Smooth muscle cell (in vitro differentiated cells): Measurements from ENCODE around the gene IL32. TPM values are rescaled to one million over a fixed set of nuclear protein-coding genes. Genes with fewer than 3 reads are reported as not detected.

Source experiments
- DNase-seq: peaks from one replicate; lab custom pipeline; 2025; ENCODE audit not compliant: unreplicated experiment; lab: John Stamatoyannopoulos, UW
- H2AFZ ChIP-seq: fragments of 200-600 bp; sonication (generic); 2 replicates; pipeline ENCODE4 v1.6.0; 2016; ENCODE audit warnings: antibody characterized with exemption, low read depth, mild to moderate bottlenecking
- H3F3A ChIP-seq: fragments of 200-600 bp; sonication (generic); 2 replicates; pipeline ENCODE4 v1.6.0; 2017; ENCODE audit warnings: antibody characterized with exemption, low read depth
- H3K27ac ChIP-seq: fragments of 200-600 bp; sonication (generic); 2 replicates; pipeline ENCODE4 v1.5.1; 2016; ENCODE audit warnings: low read depth, mild to moderate bottlenecking
- H3K27me3 ChIP-seq: fragments of 200-600 bp; sonication (generic); 2 replicates; pipeline ENCODE4 v1.6.1; 2016; ENCODE audit warnings: low read depth, mild to moderate bottlenecking
- H3K36me3 ChIP-seq: fragments of 200-600 bp; sonication (generic); 2 replicates; pipeline ENCODE4 v1.5.1; 2016; ENCODE audit warnings: low read depth
- H3K4me1 ChIP-seq: fragments of 200-600 bp; sonication (generic); 2 replicates; pipeline ENCODE4 v1.5.1; 2016; ENCODE audit warnings: low read depth
- H3K4me2 ChIP-seq: fragments of 200-600 bp; sonication (generic); 2 replicates; pipeline ENCODE4 v1.6.0; 2016; ENCODE audit warnings: mild to moderate bottlenecking
- H3K4me3 ChIP-seq: fragments of 200-600 bp; sonication (generic); 2 replicates; pipeline ENCODE4 v1.5.1; 2016; ENCODE audit warnings: mild to moderate bottlenecking
- H3K79me2 ChIP-seq: fragments of 200-600 bp; sonication (generic); 2 replicates; pipeline ENCODE4 v1.6.0; 2016; ENCODE audit warnings: low read depth, mild to moderate bottlenecking
- H3K9ac ChIP-seq: fragments of 200-600 bp; sonication (generic); 2 replicates; pipeline ENCODE4 v1.6.0; 2016; ENCODE audit warnings: low read depth
- H3K9me3 ChIP-seq: fragments of 200-600 bp; sonication (generic); replicated peaks from 2 replicates; pipeline ENCODE4 v1.5.1; 2016; ENCODE audit warnings: low read depth
- H4K20me1 ChIP-seq: fragments of 200-600 bp; sonication (generic); 2 replicates; pipeline ENCODE4 v1.6.0; 2016; ENCODE audit warnings: low read depth
- WGBS: methylation state at CpG from one replicate; pipeline ENCODE4 v1.1.7; 2016; ENCODE audit warnings: low lambda C conversion rate; 5-methylcytosine and 5-hydroxymethylcytosine counted together
- polyA plus RNA-seq: library from polyadenylated mRNA; unstranded; fragments of >200 nt; fragmentation: Nextera tagmentation; extraction: Ambion mirVana; gene quantifications from 2 replicates; pipeline ENCODE4 v1.2.1, GENCODE V29; 2016
- total RNA-seq: library from RNA; depleted of rRNA; stranded (reverse); fragments of >200 nt; gene quantifications from 2 replicates; pipeline ENCODE4 v1.2.3, GENCODE V29; 2014
- TF ChIP-seq, protein P1 (sequence below): fragments of 200-600 bp; sonication (generic); IDR thresholded peaks from 2 replicates; pipeline ENCODE4 v1.5.1; 2017; ENCODE audit warnings: borderline replicate concordance, mild to moderate bottlenecking, antibody characterized with exemption; ENCODE audit not compliant: insufficient read depth, poor library complexity, severe bottlenecking

IL32 gene
- total and polyA plus RNA-seq, 2 experiments from 2014 or later, result 26.3 to 27.7 TPM

DNA sequence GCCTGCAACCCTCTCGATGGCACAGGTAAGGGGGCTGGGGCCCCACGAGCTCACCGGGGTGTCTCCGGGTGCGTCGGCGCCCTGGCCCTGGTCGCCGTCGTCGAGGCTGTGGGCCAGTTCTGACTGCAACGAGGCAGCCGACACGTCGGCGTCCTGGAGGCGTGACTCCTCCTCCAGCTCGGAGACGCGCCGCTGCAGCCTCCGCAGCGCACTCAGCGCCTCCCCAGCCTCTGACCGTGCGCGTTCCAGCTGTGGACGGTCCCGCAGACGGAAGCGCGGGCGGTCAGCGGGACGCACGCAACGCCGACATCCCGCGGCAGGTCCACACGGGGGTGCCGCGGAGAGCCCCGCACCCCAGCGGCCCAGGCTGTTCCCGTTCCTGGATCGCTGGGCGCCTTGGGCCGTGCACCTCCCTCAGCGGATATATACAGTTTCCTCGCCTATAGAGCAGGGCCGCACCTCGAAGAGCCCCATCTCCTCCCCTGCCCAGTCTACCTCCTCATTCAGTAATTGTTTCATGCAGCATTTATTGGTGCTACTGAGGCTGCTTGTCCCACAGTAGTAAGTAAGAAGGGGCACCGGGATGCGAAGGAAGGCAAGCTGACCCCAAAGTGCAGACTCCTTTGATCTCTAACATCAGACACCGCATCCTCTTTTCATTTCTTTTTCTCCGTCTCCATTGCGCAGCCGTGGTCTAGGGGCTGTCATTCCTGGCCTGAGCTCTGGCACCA lies 35.8 kb upstream of the IL32 start:
- H3K4me1 ChIP-seq, result peaks cover 8% of the 10 kb centered on the region
- H3K27me3 ChIP-seq, result peaks cover 33% of the 10 kb centered on the region
- no peak overlapping the region for H3K4me2 ChIP-seq
- TF ChIP-seq, protein P1, sequence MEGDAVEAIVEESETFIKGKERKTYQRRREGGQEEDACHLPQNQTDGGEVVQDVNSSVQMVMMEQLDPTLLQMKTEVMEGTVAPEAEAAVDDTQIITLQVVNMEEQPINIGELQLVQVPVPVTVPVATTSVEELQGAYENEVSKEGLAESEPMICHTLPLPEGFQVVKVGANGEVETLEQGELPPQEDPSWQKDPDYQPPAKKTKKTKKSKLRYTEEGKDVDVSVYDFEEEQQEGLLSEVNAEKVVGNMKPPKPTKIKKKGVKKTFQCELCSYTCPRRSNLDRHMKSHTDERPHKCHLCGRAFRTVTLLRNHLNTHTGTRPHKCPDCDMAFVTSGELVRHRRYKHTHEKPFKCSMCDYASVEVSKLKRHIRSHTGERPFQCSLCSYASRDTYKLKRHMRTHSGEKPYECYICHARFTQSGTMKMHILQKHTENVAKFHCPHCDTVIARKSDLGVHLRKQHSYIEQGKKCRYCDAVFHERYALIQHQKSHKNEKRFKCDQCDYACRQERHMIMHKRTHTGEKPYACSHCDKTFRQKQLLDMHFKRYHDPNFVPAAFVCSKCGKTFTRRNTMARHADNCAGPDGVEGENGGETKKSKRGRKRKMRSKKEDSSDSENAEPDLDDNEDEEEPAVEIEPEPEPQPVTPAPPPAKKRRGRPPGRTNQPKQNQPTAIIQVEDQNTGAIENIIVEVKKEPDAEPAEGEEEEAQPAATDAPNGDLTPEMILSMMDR, result no peak
- no peak overlapping the region for H3K27ac ChIP-seq
- no peak for DNase-seq
- H3K79me2 ChIP-seq, result no peaks in the 10 kb centered on the region
- 86% methylated on average over 44 of the region's 59 CpGs for WGBS
- no peaks in the 10 kb centered on the region for H3K9me3 ChIP-seq
- H3K4me3 ChIP-seq, result no peak overlapping the region
- no peaks in the 10 kb centered on the region for H3K36me3 ChIP-seq
- H3K9ac ChIP-seq, result no peak overlapping the region
- peaks cover 58% of the 10 kb centered on the region for H4K20me1 ChIP-seq
- H2AFZ ChIP-seq, result no peak overlapping the region
- no peaks in the 10 kb centered on the region for H3F3A ChIP-seq

DNA sequence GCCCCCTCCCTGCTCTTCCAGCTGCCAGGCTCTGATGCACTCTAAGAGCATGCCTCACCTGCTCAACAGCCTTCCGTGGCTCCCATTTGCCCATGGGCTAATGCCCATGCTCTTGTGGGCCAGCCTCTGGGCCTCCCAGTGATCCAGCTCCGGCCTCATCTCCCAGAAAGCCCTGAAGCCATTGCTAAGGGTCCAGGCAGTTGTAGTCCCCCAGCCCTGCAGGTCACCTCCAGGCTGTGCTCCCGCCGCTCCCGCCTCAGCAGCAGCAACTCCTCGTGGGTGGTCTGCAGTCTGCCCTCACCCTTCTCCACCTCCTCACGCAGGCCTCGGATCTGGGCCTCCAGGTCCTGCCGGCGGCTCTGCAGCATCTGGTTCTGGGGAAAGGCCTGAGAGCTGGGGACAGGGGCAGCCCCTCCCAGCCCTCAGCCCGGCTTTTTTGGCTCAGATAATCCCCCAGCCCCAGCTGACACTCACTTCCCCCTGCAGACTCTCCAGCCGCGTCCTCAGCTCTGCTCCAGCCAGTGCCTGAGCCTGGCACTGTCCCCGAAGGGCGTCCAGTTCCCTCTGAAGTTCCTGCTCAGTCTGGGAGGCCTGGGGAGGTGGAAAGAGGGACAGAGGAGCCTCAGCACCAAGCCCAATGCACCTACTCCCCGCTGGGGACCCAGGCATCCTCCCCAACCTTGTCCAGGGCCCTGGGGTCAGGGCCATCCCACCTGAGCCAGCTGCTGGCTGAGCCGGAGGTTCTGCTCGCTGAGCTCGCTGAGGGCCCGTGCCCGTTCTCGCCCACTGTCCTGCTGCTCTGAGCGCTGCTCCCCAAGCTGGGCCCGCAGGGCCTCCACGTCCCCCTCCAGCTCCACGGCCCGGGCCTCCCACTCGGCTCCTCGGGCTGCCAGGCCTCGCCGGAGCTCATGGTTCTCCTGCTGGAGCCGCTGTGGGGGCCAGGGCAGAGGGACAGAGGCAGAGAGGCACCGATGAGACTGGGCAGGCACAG lies 34.9 kb upstream of the IL32 start:
- TF ChIP-seq, protein P1, result no peak
- Histone ChIP-seq H3K4me2 (no peak overlapping the region), H3K27me3 (peaks cover 42% of the 10 kb centered on the region), H3K4me3 (no peak overlapping the region), H3K9ac (no peak overlapping the region), H3K36me3 (no peaks in the 10 kb centered on the region), H2AFZ (no peak overlapping the region), H4K20me1 (peaks cover 49% of the 10 kb centered on the region), H3K9me3 (no peaks in the 10 kb centered on the region), H3F3A (no peaks in the 10 kb centered on the region), H3K27ac (no peak overlapping the region), H3K4me1 (peaks cover 8% of the 10 kb centered on the region), H3K79me2 (no peaks in the 10 kb centered on the region)
- 89% methylated on average over 33 of the region's 33 CpGs for WGBS
- no peak for DNase-seq

DNA sequence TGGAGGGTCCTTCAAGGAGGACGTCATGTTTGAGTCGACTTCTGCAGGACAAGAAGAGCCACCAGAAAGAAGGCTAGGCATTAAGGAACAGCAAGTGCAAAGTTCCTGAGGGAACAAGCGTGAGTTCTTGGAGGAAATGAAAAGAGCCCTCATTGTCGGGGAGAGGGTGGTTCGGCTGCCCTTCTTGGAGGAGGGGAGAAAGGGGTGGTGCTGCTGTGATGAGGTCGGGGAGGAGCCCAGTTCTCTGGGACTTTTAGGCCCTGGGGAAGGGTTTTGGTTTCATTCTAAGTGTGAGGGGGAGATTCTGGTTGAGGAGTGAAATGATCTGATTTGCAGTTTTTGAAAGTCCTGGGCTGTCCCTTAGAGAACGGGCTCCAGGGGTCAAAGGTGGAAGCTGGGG lies 32.8 kb upstream of the IL32 start:
- Histone ChIP-seq H3K36me3 (no peaks in the 10 kb centered on the region), H3K4me3 (no peak overlapping the region), H3K9ac (no peak overlapping the region), H3K27ac (no peak overlapping the region), H3K4me2 (no peak overlapping the region), H3K27me3 (peaks cover 63% of the 10 kb centered on the region), H3K79me2 (no peaks in the 10 kb centered on the region), H3F3A (no peaks in the 10 kb centered on the region), H2AFZ (no peak overlapping the region), H3K4me1 (peaks cover 8% of the 10 kb centered on the region), H3K9me3 (no peaks in the 10 kb centered on the region), H4K20me1 (peaks cover 28% of the 10 kb centered on the region)
- 74% methylated on average over 7 of the region's 7 CpGs for WGBS
- TF ChIP-seq, protein P1, result no peak
- DNase-seq, result no peak
